ENCODE data around the gene UTY. TPM values are rescaled to one million over a fixed set of nuclear protein-coding genes. Genes with fewer than 3 reads are reported as not detected.

The UTY gene
- total and polyA plus RNA-seq, 2 of the 8 experiments (the other 6 are each of a cell fraction or from before 2014, with no cell fraction given) = 7.2 to 20.4 TPM

DNA sequence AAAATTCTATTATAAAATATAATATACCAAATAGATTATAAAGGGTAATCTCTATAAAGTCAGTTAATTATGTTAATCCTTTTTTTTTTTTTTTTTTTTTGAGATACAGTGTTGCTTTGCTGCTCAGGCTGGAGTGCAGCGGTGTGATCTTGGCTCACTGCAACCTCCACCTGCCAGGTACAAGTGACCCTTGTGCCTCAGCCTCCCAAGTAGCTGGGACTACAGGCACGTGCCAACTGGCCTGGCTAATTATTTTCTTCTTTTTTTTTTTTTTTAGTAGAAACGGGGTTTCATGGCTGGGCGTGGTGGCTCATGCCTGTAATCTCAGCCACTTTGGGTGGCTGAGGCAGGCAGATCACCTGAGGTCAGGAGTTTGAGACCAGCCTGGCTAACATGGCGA lies 141.9 kb downstream of the UTY start:
- Histone ChIP-seq H3K18ac (ENCODE audit: extremely low read depth, low read length) (no peak overlapping the region), H3K9ac (replicated peaks in 1 of 4; ENCODE audit: extremely low read depth in 1 of 4, low read depth in 3 of 4, low read length in 3 of 4) (no peak overlapping the region), H3K27ac (ENCODE audit: low read depth, low read length) (no peak overlapping the region), H3K79me2 (ENCODE audit: control insufficient read depth in 1 of 2, insufficient read depth in 2 of 2, low read length in 2 of 2) (peaks cover 0 to 3% of the 10 kb centered on the region in 2 experiments; a peak in 1 of 4 replicates), H3K14ac (ENCODE audit: insufficient read length) (no peak overlapping the region), H2BK20ac (ENCODE audit: low read length) (no peak overlapping the region), H2BK12ac (ENCODE audit: low read depth, low read length) (no peak overlapping the region), H3K4me1 (replicated peaks in 1 of 4; ENCODE audit: control insufficient read depth in 3 of 4, insufficient read depth in 4 of 4, low read length in 3 of 4) (no peaks in the 10 kb centered on the region), H4K91ac (replicated peaks; ENCODE audit: insufficient read length, low read length) (no peak overlapping the region), H2BK15ac (ENCODE audit: low read length) (no peak overlapping the region), H2BK5ac (ENCODE audit: low read depth, low read length) (no peak overlapping the region), H4K8ac (ENCODE audit: extremely low read depth, insufficient read depth, low read length) (no peak overlapping the region), H2AFZ (ENCODE audit: low read length) (no peak overlapping the region), H3K4ac (replicated peaks; ENCODE audit: insufficient read length, low read depth, low read length) (no peak overlapping the region), H3K56ac (replicated peaks; ENCODE audit: insufficient read length, low read depth, low read length) (no peak overlapping the region), H3K36me3 (ENCODE audit: control insufficient read depth in 2 of 4, insufficient read depth in 4 of 4, low read length in 3 of 4) (peaks cover 0 to 35% (median 17%) of the 10 kb centered on the region in 4 experiments; a peak in 7 of 8 replicates), H4K5ac (ENCODE audit: insufficient read length, low read depth, low read length) (no peak overlapping the region), H3K9me3 (ENCODE audit: insufficient read depth in 2 of 2, low read depth in 1 of 2, low read length in 1 of 2) (no peaks in the 10 kb centered on the region), H3K23ac (ENCODE audit: insufficient read length) (no peak overlapping the region), H3K79me1 (ENCODE audit: low read depth, low read length) (no peaks in the 10 kb centered on the region), H3K27me3 (replicated peaks in 1 of 4; ENCODE audit: control insufficient read depth in 3 of 4, extremely low read depth in 1 of 4, insufficient read depth in 3 of 4, low read length in 3 of 4) (no peaks in the 10 kb centered on the region), H2AK5ac (ENCODE audit: low read depth, low read length) (no peak overlapping the region), H3K4me3 (ENCODE audit: extremely low read depth in 1 of 4, insufficient read depth in 2 of 4, low read depth in 3 of 4, low read length in 4 of 4) (no peak overlapping the region), H3K4me2 (ENCODE audit: insufficient read depth in 1 of 2, low read depth in 2 of 2, low read length in 2 of 2) (no peak overlapping the region), H3K23me2 (ENCODE audit: low read depth, low read length) (no peaks in the 10 kb centered on the region), H2BK120ac (replicated peaks; ENCODE audit: low read depth, low read length) (no peak overlapping the region), H4K20me1 (replicated peaks in 1 of 2; ENCODE audit: control insufficient read depth in 1 of 2, insufficient read depth in 2 of 2, low read length in 2 of 2) (no peaks in the 10 kb centered on the region)
- ChIA-PET POLR2A (ENCODE audit: partially characterized antibody) (no interaction called here), CTCF (ENCODE audit: partially characterized antibody) (no interaction called here)
- no peak for DNase-seq (ENCODE audit: low read depth in 1 of 2, low spot score in 2 of 2)
- WGBS, 2 experiments (ENCODE audit: extremely low coverage in 1 of 2, insufficient coverage in 1 of 2, insufficient read length in 1 of 2, insufficient replicate concordance in 2 of 2, low coverage in 1 of 2, low lambda C conversion rate in 2 of 2, missing lambda C conversion rate in 1 of 2) = 96% methylated on average over 5 of the region's 5 CpGs; no CpG with 5 or more reads in 1 of the 2 experiments
- FAIRE-seq = no peak
- TF ChIP-seq EGR1 (IDR thresholded peaks at IDR 0.05; ENCODE audit: borderline replicate concordance, low read depth, low read length) (no peak), EZH2 (IDR thresholded peaks at IDR 0.05; ENCODE audit: low read depth, low read length, severe bottlenecking) (no peak), JUND (IDR thresholded peaks at IDR 0.05; ENCODE audit: low read length) (no peak), SIX5 (IDR thresholded peaks at IDR 0.05; ENCODE audit: low read depth, low read length) (no peak), NRF1 (IDR thresholded peaks at IDR 0.05; ENCODE audit: low read depth, low read length) (no peak)

All from H1 (cell line).